ENCODE data around the gene ZBTB39. TPM values are rescaled to one million over a fixed set of nuclear protein-coding genes. Genes with fewer than 3 reads are reported as not detected.
"Not testable (repeated sequence)": the region's sequence is repeated elsewhere in the genome, so short reads cannot be mapped to it uniquely, and the experiment has no call there.

Gene ZBTB39
- total RNA-seq, 1 experiment from 2014 or later = 7.6 TPM

DNA sequence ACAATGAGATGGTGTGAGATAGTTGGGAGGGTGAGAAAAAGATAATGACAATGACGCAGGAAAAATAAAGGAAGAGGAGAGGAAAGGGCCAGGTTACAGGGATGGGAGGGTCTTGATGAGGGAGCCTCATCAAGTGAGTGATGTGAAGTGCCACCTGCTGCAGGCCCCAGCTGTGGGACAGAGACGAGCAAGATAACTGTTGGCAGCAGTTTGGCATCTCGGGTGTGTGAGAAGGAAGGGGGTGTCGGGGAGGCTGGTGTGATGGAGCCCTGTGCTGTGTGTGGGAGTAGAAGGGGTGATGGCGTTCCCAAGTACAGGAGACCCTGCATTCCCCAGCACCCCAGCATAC, 21.4 kb upstream of the ZBTB39 start:
- no peak overlapping the region for H3K4me2 ChIP-seq
- H3K4me3 ChIP-seq = no peak overlapping the region
- no peaks in the 10 kb centered on the region for H3F3A ChIP-seq (ENCODE audit: insufficient read depth, low read depth)
- ChIA-PET CTCF (no interaction called here), POLR2A (ENCODE audit: unreplicated experiment) (no interaction called here)
- TF ChIP-seq EZH2 (IDR thresholded peaks at IDR 0.05; ENCODE audit: low read depth) = no peak
- TF ChIP-seq, protein P1, sequence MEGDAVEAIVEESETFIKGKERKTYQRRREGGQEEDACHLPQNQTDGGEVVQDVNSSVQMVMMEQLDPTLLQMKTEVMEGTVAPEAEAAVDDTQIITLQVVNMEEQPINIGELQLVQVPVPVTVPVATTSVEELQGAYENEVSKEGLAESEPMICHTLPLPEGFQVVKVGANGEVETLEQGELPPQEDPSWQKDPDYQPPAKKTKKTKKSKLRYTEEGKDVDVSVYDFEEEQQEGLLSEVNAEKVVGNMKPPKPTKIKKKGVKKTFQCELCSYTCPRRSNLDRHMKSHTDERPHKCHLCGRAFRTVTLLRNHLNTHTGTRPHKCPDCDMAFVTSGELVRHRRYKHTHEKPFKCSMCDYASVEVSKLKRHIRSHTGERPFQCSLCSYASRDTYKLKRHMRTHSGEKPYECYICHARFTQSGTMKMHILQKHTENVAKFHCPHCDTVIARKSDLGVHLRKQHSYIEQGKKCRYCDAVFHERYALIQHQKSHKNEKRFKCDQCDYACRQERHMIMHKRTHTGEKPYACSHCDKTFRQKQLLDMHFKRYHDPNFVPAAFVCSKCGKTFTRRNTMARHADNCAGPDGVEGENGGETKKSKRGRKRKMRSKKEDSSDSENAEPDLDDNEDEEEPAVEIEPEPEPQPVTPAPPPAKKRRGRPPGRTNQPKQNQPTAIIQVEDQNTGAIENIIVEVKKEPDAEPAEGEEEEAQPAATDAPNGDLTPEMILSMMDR (conservative IDR thresholded peaks at IDR 0.05) = no peak
- peaks cover 44% of the 10 kb centered on the region for H3K27me3 ChIP-seq (ENCODE audit: insufficient read depth, low read depth)
- H3K9me3 ChIP-seq (ENCODE audit: insufficient read depth, low read depth) = no peaks in the 10 kb centered on the region
- no peaks in the 10 kb centered on the region for H3K9me2 ChIP-seq (ENCODE audit: insufficient read depth)
- H3K36me3 ChIP-seq (ENCODE audit: low read depth) = no peaks in the 10 kb centered on the region
- no peak overlapping the region for H2AFZ ChIP-seq
- no peaks in the 10 kb centered on the region for H4K20me1 ChIP-seq (ENCODE audit: insufficient read depth)
- intact Hi-C loops (cut with micrococcal nuclease; ENCODE audit: unreplicated experiment) = no loop called here
- H3K27ac ChIP-seq = no peak overlapping the region
- no peaks in the 10 kb centered on the region for H3K4me1 ChIP-seq (replicated peaks; ENCODE audit: insufficient read depth)
- no peak for DNase-seq
- BruUV-seq (replicated peaks) = no TSS peak
- no peaks in the 10 kb centered on the region for H3K79me2 ChIP-seq (ENCODE audit: low read depth)

DNA sequence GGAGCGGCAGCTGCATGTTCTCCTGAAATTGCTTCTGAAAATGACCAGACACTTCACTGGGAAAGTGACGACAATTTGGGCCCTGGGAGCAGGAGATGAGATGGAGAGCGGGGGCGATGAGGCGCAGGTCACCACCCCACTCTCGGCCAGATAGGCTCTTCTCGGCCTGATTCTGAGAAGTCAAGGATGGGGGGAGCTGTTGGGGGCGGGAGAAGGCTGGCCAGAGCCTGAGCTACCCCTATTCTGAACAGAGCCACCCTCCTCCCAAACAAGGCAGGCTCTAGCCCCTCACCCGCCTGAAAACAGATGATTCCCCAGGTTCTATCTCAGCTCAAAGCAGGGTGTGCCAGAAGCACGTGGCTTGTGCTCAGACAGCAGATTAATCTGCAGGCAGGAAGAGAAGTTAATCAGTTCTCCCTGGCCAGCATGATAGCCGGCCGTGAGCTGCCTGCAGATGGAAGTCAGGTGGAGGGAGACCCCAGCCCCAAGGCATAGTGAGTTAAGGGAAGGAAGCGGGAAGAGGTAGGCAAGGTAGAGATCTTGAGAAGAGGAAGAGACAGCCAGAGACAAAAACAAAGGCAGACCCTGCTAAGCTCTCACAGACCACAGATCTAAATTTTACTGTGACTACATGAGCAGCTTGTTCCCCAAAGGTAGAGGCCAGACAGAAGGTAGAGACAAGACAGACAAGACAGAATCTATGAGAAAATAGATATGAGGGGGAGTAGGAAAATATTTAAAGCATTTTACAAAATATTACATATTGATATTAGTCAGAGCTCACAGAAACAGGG, 20.9 kb upstream of the ZBTB39 start:
- H3K9me3 ChIP-seq (ENCODE audit: insufficient read depth, low read depth) = no peaks in the 10 kb centered on the region
- peaks cover 44% of the 10 kb centered on the region for H3K27me3 ChIP-seq (ENCODE audit: insufficient read depth, low read depth)
- intact Hi-C loops (cut with micrococcal nuclease; ENCODE audit: unreplicated experiment) = no loop called here
- ChIA-PET CTCF (no interaction called here), POLR2A (ENCODE audit: unreplicated experiment) (no interaction called here)
- H3F3A ChIP-seq (ENCODE audit: insufficient read depth, low read depth) = no peaks in the 10 kb centered on the region
- no peaks in the 10 kb centered on the region for H3K4me1 ChIP-seq (replicated peaks; ENCODE audit: insufficient read depth)
- BruUV-seq (replicated peaks) = no TSS peak
- no peak overlapping the region for H2AFZ ChIP-seq
- H3K27ac ChIP-seq = no peak overlapping the region
- H3K9me2 ChIP-seq (ENCODE audit: insufficient read depth) = no peaks in the 10 kb centered on the region
- H3K4me3 ChIP-seq = no peak overlapping the region
- H4K20me1 ChIP-seq (ENCODE audit: insufficient read depth) = no peaks in the 10 kb centered on the region
- no peak overlapping the region for H3K4me2 ChIP-seq
- no peaks in the 10 kb centered on the region for H3K79me2 ChIP-seq (ENCODE audit: low read depth)
- TF ChIP-seq EZH2 (IDR thresholded peaks at IDR 0.05; ENCODE audit: low read depth) = no peak
- TF ChIP-seq, protein P1 (conservative IDR thresholded peaks at IDR 0.05) = no peak
- DNase-seq = no peak
- H3K36me3 ChIP-seq (ENCODE audit: low read depth) = no peaks in the 10 kb centered on the region

DNA sequence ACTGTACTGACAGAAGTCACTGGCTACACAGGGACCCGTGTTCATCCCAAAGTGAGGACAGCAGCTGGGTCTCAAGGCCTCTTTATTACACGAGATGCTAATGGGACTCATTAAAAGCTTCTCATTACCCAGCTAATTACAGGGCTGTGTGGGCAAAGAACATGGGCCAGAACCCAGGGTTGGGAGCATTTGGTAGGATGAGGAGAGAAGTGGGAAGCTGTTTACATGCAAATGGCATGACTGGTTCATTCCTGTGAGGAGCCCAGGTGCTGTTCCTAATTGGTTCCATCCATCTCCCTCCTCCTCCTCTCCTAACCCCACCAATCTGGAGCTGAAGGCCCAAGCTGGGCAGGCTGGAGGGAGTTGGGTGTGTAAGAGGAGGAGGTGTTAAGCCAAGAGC, 18.9 kb upstream of the ZBTB39 start:
- Histone ChIP-seq H3K9me2 (ENCODE audit: insufficient read depth) (no peaks in the 10 kb centered on the region), H3K4me1 (replicated peaks; ENCODE audit: insufficient read depth) (no peaks in the 10 kb centered on the region), H3K4me3 (no peak overlapping the region), H3K4me2 (no peak overlapping the region), H3K36me3 (ENCODE audit: low read depth) (no peaks in the 10 kb centered on the region), H3F3A (ENCODE audit: insufficient read depth, low read depth) (no peaks in the 10 kb centered on the region), H3K79me2 (ENCODE audit: low read depth) (no peaks in the 10 kb centered on the region), H4K20me1 (ENCODE audit: insufficient read depth) (no peaks in the 10 kb centered on the region), H3K27me3 (ENCODE audit: insufficient read depth, low read depth) (peaks cover 39% of the 10 kb centered on the region), H3K27ac (no peak overlapping the region), H3K9me3 (ENCODE audit: insufficient read depth, low read depth) (no peaks in the 10 kb centered on the region), H2AFZ (no peak overlapping the region)
- CTCF ChIA-PET = interaction anchor here (0.6 kb wide), 1 partner anchor 49 kb away, joined by 6 read pairs; no protein-coding TSS in a partner anchor
- no peak for DNase-seq
- POLR2A ChIA-PET (ENCODE audit: unreplicated experiment) = no interaction called here
- no TSS peak for BruUV-seq (replicated peaks)
- intact Hi-C loops (cut with micrococcal nuclease; ENCODE audit: unreplicated experiment) = no loop called here
- no peak for TF ChIP-seq EZH2 (IDR thresholded peaks at IDR 0.05; ENCODE audit: low read depth)
- TF ChIP-seq, protein P1 (conservative IDR thresholded peaks at IDR 0.05) = no peak

- H3K4me2 ChIP-seq; intact Hi-C loops (cut with micrococcal nuclease; ENCODE audit: unreplicated experiment); H3K9me3 ChIP-seq (ENCODE audit: insufficient read depth, low read depth); H3F3A ChIP-seq (ENCODE audit: insufficient read depth, low read depth); BruUV-seq (replicated peaks); H4K20me1 ChIP-seq (ENCODE audit: insufficient read depth); H3K36me3 ChIP-seq (ENCODE audit: low read depth); H3K9me2 ChIP-seq (ENCODE audit: insufficient read depth); POLR2A ChIA-PET (ENCODE audit: unreplicated experiment); H2AFZ ChIP-seq; H3K79me2 ChIP-seq (ENCODE audit: low read depth); H3K27ac ChIP-seq; DNase-seq; H3K4me3 ChIP-seq; CTCF ChIA-PET: not testable (repeated sequence)
- H3K27me3 ChIP-seq (ENCODE audit: insufficient read depth, low read depth) = peaks cover 16% of the 10 kb centered on the region
- H3K4me1 ChIP-seq (replicated peaks; ENCODE audit: insufficient read depth) = peaks cover 10% of the 10 kb centered on the region
Measured at GRCh38 chr12:57022324-57022723, 16.0 kb upstream of the ZBTB39 start.
